Osteoblast (primary cell): ENCODE results near the gene PIEZO1. TPM values are rescaled to one million over a fixed set of nuclear protein-coding genes. Genes with fewer than 3 reads are reported as not detected.

Source experiments
- DNase-seq: peaks from one replicate; pipeline ENCODE4 v3.0.0; 2011; ENCODE audit warnings: low spot score, mixed read lengths; ENCODE audit not compliant: insufficient read length; ENCODE audit errors: missing footprints
- H2AFZ ChIP-seq: 2 replicates; pipeline ENCODE4 v1.6.0; 2011; ENCODE audit warnings: mild to moderate bottlenecking, low read length
- H3K27ac ChIP-seq: 2 replicates; pipeline ENCODE4 v1.5.1; 2011; ENCODE audit warnings: mild to moderate bottlenecking, low read depth, low read length, moderate library complexity
- H3K27me3 ChIP-seq: 2 replicates; pipeline ENCODE4 v1.6.0; 2012; ENCODE audit warnings: mild to moderate bottlenecking, control low read depth, inconsistent platforms, low read length, moderate library complexity; ENCODE audit not compliant: insufficient read depth
- H3K36me3 ChIP-seq: 2 replicates; pipeline ENCODE4 v1.5.1; 2011; ENCODE audit warnings: mild to moderate bottlenecking, low read length, control low read depth, moderate library complexity; ENCODE audit not compliant: insufficient read depth
- H3K4me1 ChIP-seq: 2 replicates; pipeline ENCODE4 v1.5.1; 2011; ENCODE audit warnings: mild to moderate bottlenecking, low read length, control low read depth, moderate library complexity; ENCODE audit not compliant: insufficient read depth
- H3K4me2 ChIP-seq: 2 replicates; pipeline ENCODE4 v1.6.0; 2011; ENCODE audit warnings: mild to moderate bottlenecking, low read length; ENCODE audit not compliant: insufficient read depth
- H3K4me3 ChIP-seq: fragments of 200-600 bp; sonication (generic); 3 replicates; pipeline ENCODE4 v1.5.1; 2012; ENCODE audit warnings: mild to moderate bottlenecking, low read length, inconsistent platforms; ENCODE audit not compliant: insufficient read depth
- H3K79me2 ChIP-seq: 2 replicates; pipeline ENCODE4 v1.6.0; 2012; ENCODE audit warnings: mild to moderate bottlenecking, low read length, control low read depth, inconsistent platforms; ENCODE audit not compliant: insufficient read depth
- H3K9me3 ChIP-seq: 2 replicates; pipeline ENCODE4 v1.5.1; 2011; ENCODE audit warnings: low read depth, low read length, control low read depth
- H4K20me1 ChIP-seq: 2 replicates; pipeline ENCODE4 v1.6.0; 2012; ENCODE audit warnings: mild to moderate bottlenecking, low read length, control low read depth; ENCODE audit not compliant: insufficient read depth
- CTCF ChIP-seq: IDR thresholded peaks from 2 replicates; pipeline ENCODE4 v1.5.1; 2011; ENCODE audit warnings: mild to moderate bottlenecking, low read depth, low read length, moderate library complexity; ENCODE audit errors: extremely low read depth
- total RNA-seq: library from RNA; depleted of rRNA; stranded (reverse); fragments of >200 nt; gene quantifications from 2 replicates; pipeline ENCODE4 v1.2.3, GENCODE V29; 2012

PIEZO1 gene
- total RNA-seq, 1 donor = 207 TPM

GRCh38 chr16:88703486-88704309 is 81.3 kb downstream of the PIEZO1 start:
- Histone ChIP-seq H3K27me3 (no peaks in the 10 kb centered on the region), H3K9me3 (no peaks in the 10 kb centered on the region), H3K4me3 (no peak overlapping the region), H3K36me3 (peaks cover 5% of the 10 kb centered on the region), H2AFZ (no peak overlapping the region), H4K20me1 (peaks cover 13% of the 10 kb centered on the region), H3K4me1 (peaks cover 29% of the 10 kb centered on the region), H3K79me2 (peaks cover 74% of the 10 kb centered on the region), H3K4me2 (no peak overlapping the region), H3K27ac (no peak overlapping the region)
- peak; percentile 86 for DNase-seq
- TF ChIP-seq CTCF = no peak

- H3K4me3 ChIP-seq = no peak overlapping the region
- H3K9me3 ChIP-seq = no peaks in the 10 kb centered on the region
- no peak overlapping the region for H3K4me2 ChIP-seq
- H3K27me3 ChIP-seq = no peaks in the 10 kb centered on the region
- peaks cover 8% of the 10 kb centered on the region for H3K36me3 ChIP-seq
- H4K20me1 ChIP-seq = peaks cover 6% of the 10 kb centered on the region
- H3K79me2 ChIP-seq = peaks cover 63% of the 10 kb centered on the region
- H3K4me1 ChIP-seq = peaks cover 29% of the 10 kb centered on the region
- H3K27ac ChIP-seq = no peak overlapping the region
- TF ChIP-seq CTCF = no peak
- H2AFZ ChIP-seq = no peak overlapping the region
- no peak for DNase-seq
Measured at GRCh38 chr16:88702371-88703210, 82.4 kb downstream of the PIEZO1 start.

GRCh38 chr16:88701581-88702370 is 83.2 kb downstream of the PIEZO1 start:
- Histone ChIP-seq H3K9me3 (no peaks in the 10 kb centered on the region), H4K20me1 (peaks cover 6% of the 10 kb centered on the region), H2AFZ (no peak overlapping the region), H3K36me3 (peaks cover 15% of the 10 kb centered on the region), H3K27ac (peak overlapping the region; percentile 53), H3K4me3 (peak overlapping the region; percentile 52), H3K79me2 (peaks cover 55% of the 10 kb centered on the region), H3K4me1 (peaks cover 21% of the 10 kb centered on the region), H3K27me3 (no peaks in the 10 kb centered on the region), H3K4me2 (peak overlapping the region; percentile 75)
- DNase-seq = no peak
- TF ChIP-seq CTCF = no peak
